AG04450 (cell line): ENCODE data around the gene NXPH2. TPM values are rescaled to one million over a fixed set of nuclear protein-coding genes. Genes with fewer than 3 reads are reported as not detected.

ENCODE experiments used
- CTCF ChIA-PET: fragments of 300-600, 350-600 bp; formaldehyde crosslinking; extraction: SDS; loops from one replicate; lab custom pipeline; 2022; ENCODE audit warnings: antibody characterized with exemption, inconsistent platforms; lab: Charles Lee
- POLR2A ChIA-PET: fragments of 350-600 bp; formaldehyde crosslinking; extraction: SDS; loops from one replicate; lab custom pipeline; 2021; ENCODE audit warnings: antibody characterized with exemption, inconsistent platforms; lab: Yijun Ruan, JAX
- DNase-seq: peaks from one replicate; pipeline ENCODE4 v3.0.0-alpha.2; 2011; ENCODE audit warnings: low read depth, low spot score
- H3K27ac ChIP-seq: one replicate; pipeline ENCODE4 v1.5.1; 2012; ENCODE audit warnings: low read depth, low read length, control low read depth
- H3K27me3 ChIP-seq: one replicate; pipeline ENCODE4 v1.6.0; 2012; ENCODE audit warnings: low read length; ENCODE audit not compliant: control insufficient read depth, insufficient read depth
- H3K4me3 ChIP-seq: 2 replicates; pipeline ENCODE4 v1.5.1; 2011; ENCODE audit warnings: mild to moderate bottlenecking, low read depth, low read length, control low read depth
- H3K9me3 ChIP-seq: 2 replicates; pipeline ENCODE4 v1.5.1; 2012; ENCODE audit warnings: low read length; ENCODE audit not compliant: control insufficient read depth, insufficient read depth
- polyA plus RNA-seq: library from polyadenylated mRNA; depleted of rRNA; stranded (reverse); fragments of >200 nt; gene quantifications from 2 replicates; pipeline ENCODE4 v1.2.3, GENCODE V29; 2011
- TF ChIP-seq, protein P1 (sequence below): IDR thresholded peaks from 2 replicates; pipeline ENCODE4 v1.5.1; 2011; ENCODE audit warnings: low read depth, low read length, control low read depth, inconsistent platforms

The NXPH2 gene
- polyA plus RNA-seq, 1 experiment, result not detected

DNA sequence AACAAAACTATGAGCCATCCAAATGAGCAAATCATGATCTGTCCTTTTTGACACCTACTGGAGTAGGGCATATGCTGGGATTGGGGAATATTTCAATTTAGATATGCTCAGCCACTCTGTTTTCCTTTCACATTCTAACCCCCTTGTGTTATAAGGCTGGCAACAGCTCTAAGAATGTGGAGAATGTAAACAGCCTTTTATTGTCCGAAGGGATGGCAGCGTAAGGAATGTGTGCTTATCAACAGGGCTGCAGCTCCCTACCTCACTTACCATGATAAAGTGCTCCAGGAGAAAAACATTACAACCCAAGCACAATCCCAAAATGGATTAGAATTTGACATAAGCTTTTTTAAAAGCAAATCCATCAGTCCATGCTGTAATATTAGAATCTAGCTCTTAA is 2.2 kb downstream of the NXPH2 start:
- TF ChIP-seq, protein P1, sequence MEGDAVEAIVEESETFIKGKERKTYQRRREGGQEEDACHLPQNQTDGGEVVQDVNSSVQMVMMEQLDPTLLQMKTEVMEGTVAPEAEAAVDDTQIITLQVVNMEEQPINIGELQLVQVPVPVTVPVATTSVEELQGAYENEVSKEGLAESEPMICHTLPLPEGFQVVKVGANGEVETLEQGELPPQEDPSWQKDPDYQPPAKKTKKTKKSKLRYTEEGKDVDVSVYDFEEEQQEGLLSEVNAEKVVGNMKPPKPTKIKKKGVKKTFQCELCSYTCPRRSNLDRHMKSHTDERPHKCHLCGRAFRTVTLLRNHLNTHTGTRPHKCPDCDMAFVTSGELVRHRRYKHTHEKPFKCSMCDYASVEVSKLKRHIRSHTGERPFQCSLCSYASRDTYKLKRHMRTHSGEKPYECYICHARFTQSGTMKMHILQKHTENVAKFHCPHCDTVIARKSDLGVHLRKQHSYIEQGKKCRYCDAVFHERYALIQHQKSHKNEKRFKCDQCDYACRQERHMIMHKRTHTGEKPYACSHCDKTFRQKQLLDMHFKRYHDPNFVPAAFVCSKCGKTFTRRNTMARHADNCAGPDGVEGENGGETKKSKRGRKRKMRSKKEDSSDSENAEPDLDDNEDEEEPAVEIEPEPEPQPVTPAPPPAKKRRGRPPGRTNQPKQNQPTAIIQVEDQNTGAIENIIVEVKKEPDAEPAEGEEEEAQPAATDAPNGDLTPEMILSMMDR, result no peak
- ChIA-PET CTCF (interaction anchor here (1.1 to 1.7 kb wide), 2 partner anchors 9 to 10 kb away, joined by 3 to 6 read pairs; no protein-coding TSS in a partner anchor), POLR2A (no interaction called here)
- no peak for DNase-seq
- Histone ChIP-seq H3K27ac (no peak overlapping the region), H3K9me3 (no peaks in the 10 kb centered on the region), H3K27me3 (peaks cover 27% of the 10 kb centered on the region), H3K4me3 (no peak overlapping the region)

GRCh38 chr2:138775736-138776135 is 4.5 kb downstream of the NXPH2 start:
- no peak for DNase-seq
- H3K27me3 ChIP-seq, result peaks cover 14% of the 10 kb centered on the region
- TF ChIP-seq, protein P1, result no peak
- no peaks in the 10 kb centered on the region for H3K9me3 ChIP-seq
- ChIA-PET POLR2A (no interaction called here), CTCF (interaction anchor here (0.7 to 1.8 kb wide), 3 partner anchors 11 to 887 kb away, joined by 3 to 6 read pairs (median 3); no protein-coding TSS in a partner anchor)
- no peak overlapping the region for H3K4me3 ChIP-seq
- H3K27ac ChIP-seq, result no peak overlapping the region

- Histone ChIP-seq H3K27ac (no peak overlapping the region), H3K9me3 (no peaks in the 10 kb centered on the region), H3K27me3 (no peaks in the 10 kb centered on the region), H3K4me3 (no peak overlapping the region)
- ChIA-PET POLR2A (no interaction called here), CTCF (no interaction called here)
- TF ChIP-seq, protein P1, result no peak
- no peak for DNase-seq
Measured at GRCh38 chr2:138771534-138771933, 8.7 kb downstream of the NXPH2 start.

GRCh38 chr2:138767101-138767500 is 13.1 kb downstream of the NXPH2 start:
- CTCF ChIA-PET, result no interaction called here
- Histone ChIP-seq H3K4me3 (no peak overlapping the region), H3K27me3 (no peaks in the 10 kb centered on the region), H3K27ac (no peak overlapping the region), H3K9me3 (no peaks in the 10 kb centered on the region)
- no peak for DNase-seq
- POLR2A ChIA-PET, result no interaction called here
- TF ChIP-seq, protein P1, result no peak

GRCh38 chr2:138766464-138766863 is 13.7 kb downstream of the NXPH2 start:
- POLR2A ChIA-PET, result no interaction called here
- Histone ChIP-seq H3K9me3 (no peaks in the 10 kb centered on the region), H3K27me3 (no peaks in the 10 kb centered on the region), H3K27ac (no peak overlapping the region), H3K4me3 (no peak overlapping the region)
- CTCF ChIA-PET, result no interaction called here
- TF ChIP-seq, protein P1, result no peak
- no peak for DNase-seq
